RWPE1 (cell line): ENCODE results near the gene HMMR.

Source experiments
- CTCF ChIA-PET: fragments of 350-600 bp; sonication (Branson Sonifier 250); formaldehyde crosslinking; extraction: SDS; loops from one replicate; lab custom pipeline; 2021; lab: Yijun Ruan, JAX
- POLR2A ChIA-PET: fragments of 400-600 bp; formaldehyde crosslinking; extraction: SDS; loops from one replicate; lab custom pipeline; 2020; ENCODE audit warnings: antibody characterized with exemption; ENCODE audit not compliant: low non-redundant PET; lab: Yijun Ruan, JAX
- DNase-seq: peaks from one replicate; pipeline ENCODE4 v3.0.0; 2012; ENCODE audit warnings: low spot score
- H3K27ac ChIP-seq: fragments of 450-650 bp; 2 replicates; pipeline ENCODE4 v1.5.1; 2017
- CTCF ChIP-seq: fragments of 450-650 bp; conservative IDR thresholded peaks from 2 replicates; pipeline ENCODE4 v1.5.1; 2017; ENCODE audit warnings: low read depth, mild to moderate bottlenecking

HMMR gene

GRCh38 chr5:163504079-163504931 lies 43.9 kb downstream of the HMMR start:
- CTCF ChIA-PET = interaction anchor here (0.8 kb wide), 1 partner anchor 1128 kb away, joined by 4 read pairs; no protein-coding TSS in a partner anchor
- peak; percentile 41 for DNase-seq
- POLR2A ChIA-PET = interaction anchor here (1.9 kb wide), 1 partner anchor 14 kb away, joined by 4 read pairs; no protein-coding TSS in a partner anchor
- no peak for TF ChIP-seq CTCF
- H3K27ac ChIP-seq = peak overlapping the region; percentile 97

- peak; percentile 16 for DNase-seq
- ChIA-PET CTCF (interaction anchor here (0.8 to 1.2 kb wide), 2 partner anchors 16 to 1128 kb away, joined by 4 to 6 read pairs; no protein-coding TSS in a partner anchor), POLR2A (interaction anchor here (0.8 to 1.1 kb wide), 3 partner anchors 44 to 67 kb away, joined by 3 to 7 read pairs (median 3); partner anchors contain the start of genes HMMR and NUDCD2)
- TF ChIP-seq CTCF = no peak
- H3K27ac ChIP-seq = peak overlapping the region; percentile 97
Measured at GRCh38 chr5:163505049-163505367, 44.6 kb downstream of the HMMR start.

- DNase-seq = peak; percentile 97
- peak; percentile 69 for TF ChIP-seq CTCF
- peak within 1 kb of the TSS; percentile 97 for H3K27ac ChIP-seq
- POLR2A ChIA-PET = interaction anchor here (0.8 to 1.1 kb wide), 3 partner anchors 44 to 67 kb away, joined by 3 to 7 read pairs (median 3); partner anchors contain the start of genes HMMR and NUDCD2
- CTCF ChIA-PET = interaction anchor here (0.5 to 1.2 kb wide), 2 partner anchors 16 to 194 kb away, joined by 3 to 6 read pairs; no protein-coding TSS in a partner anchor
Measured at GRCh38 chr5:163505368-163506094, 45.1 kb downstream of the HMMR start, which contains the start of gene MAT2B. Gene MAT2B (plus strand): TSS chr5:163505619. CDS start chr5:163505687, 68 bp downstream.

GRCh38 chr5:163506095-163506457 lies 45.6 kb downstream of the HMMR start:
- TF ChIP-seq CTCF = no peak
- peak overlapping the region; percentile 97 for H3K27ac ChIP-seq
- CTCF ChIA-PET = interaction anchor here (0.5 to 1.2 kb wide), 2 partner anchors 17 to 195 kb away, joined by 3 to 6 read pairs; no protein-coding TSS in a partner anchor
- POLR2A ChIA-PET = interaction anchor here (0.6 to 1.1 kb wide), 5 partner anchors 11 to 68 kb away, joined by 3 to 7 read pairs (median 3); partner anchors contain the start of genes HMMR and NUDCD2
- peak; percentile 31 for DNase-seq

- ChIA-PET POLR2A (interaction anchor here (0.6 to 1.0 kb wide), 2 partner anchors 12 to 46 kb away, joined by 3 to 6 read pairs; partner anchors contain the start of gene HMMR), CTCF (no interaction called here)
- DNase-seq = peak; percentile 45
- no peak for TF ChIP-seq CTCF
- H3K27ac ChIP-seq = no peak overlapping the region
Measured at GRCh38 chr5:163506726-163507125, 46.3 kb downstream of the HMMR start.
